ENCODE measurements around the gene AFF3.

Gene AFF3

DNA sequence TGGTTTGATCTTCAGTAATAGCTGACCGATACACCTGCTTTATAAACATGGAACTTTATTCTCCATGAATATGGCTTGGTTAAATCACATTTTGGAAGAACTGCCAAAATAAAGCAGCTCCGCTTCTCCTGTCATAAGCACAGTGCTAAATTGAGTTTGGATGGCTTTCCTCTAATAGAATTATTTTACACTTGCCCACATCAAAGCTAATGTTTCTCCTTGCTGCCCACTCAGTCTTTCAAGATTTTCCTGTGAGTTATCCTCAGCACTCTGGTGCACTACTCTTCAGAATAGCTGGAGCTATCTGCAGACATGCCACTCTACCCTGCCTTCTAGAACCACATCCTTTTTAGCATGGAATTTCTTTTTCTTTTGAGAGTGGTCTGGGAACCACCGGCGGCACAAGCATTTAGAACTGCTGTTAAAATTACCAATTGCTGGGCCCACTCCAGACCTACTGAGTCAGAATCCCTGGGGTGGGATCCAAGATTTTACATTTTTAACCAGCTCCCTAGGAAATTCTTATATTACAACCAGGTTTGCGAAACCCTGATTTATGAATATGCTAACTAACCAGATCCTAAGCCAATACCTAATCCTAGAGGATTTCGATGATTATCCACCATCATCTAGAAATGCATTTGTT, 283.3 kb downstream of the AFF3 start:
- no peak overlapping the region for H4K91ac ChIP-seq (ENCODE audit: low read depth, low read length)
- H3K4me1 ChIP-seq (ENCODE audit: control insufficient read depth in 1 of 2, insufficient read depth in 2 of 2, low read length in 2 of 2): no peaks in the 10 kb centered on the region
- no peak overlapping the region for H3K27ac ChIP-seq (ENCODE audit: low read depth, low read length)
- no peak overlapping the region for H2BK120ac ChIP-seq (ENCODE audit: insufficient read depth, low read length, poor library complexity)
- H3K79me2 ChIP-seq (ENCODE audit: control insufficient read depth, insufficient read depth, low read length, poor library complexity): no peaks in the 10 kb centered on the region
- no peak overlapping the region for H2AFZ ChIP-seq (ENCODE audit: insufficient read depth, low read length, poor library complexity)
- no CpG with 5 or more reads among the region's 6 CpGs for WGBS (ENCODE audit: extremely low coverage, insufficient coverage, insufficient read length)
- no peak overlapping the region for H3K14ac ChIP-seq (ENCODE audit: low read length)
- no peaks in the 10 kb centered on the region for H3K9me3 ChIP-seq (ENCODE audit: insufficient read depth, low read depth, low read length)
- H4K8ac ChIP-seq (ENCODE audit: low read depth, low read length): no peak overlapping the region
- H3K4me3 ChIP-seq (ENCODE audit: low read depth, low read length): no peak overlapping the region
- no peak overlapping the region for H3K23ac ChIP-seq (ENCODE audit: low read length)
- no peak overlapping the region for H3K18ac ChIP-seq (ENCODE audit: low read length)
- H4K12ac ChIP-seq (ENCODE audit: low read depth, low read length): no peak overlapping the region
- H3K27me3 ChIP-seq (ENCODE audit: insufficient read depth, low read length): no peaks in the 10 kb centered on the region
- H2BK5ac ChIP-seq (ENCODE audit: low read depth, low read length, poor library complexity): no peak overlapping the region
- no peak overlapping the region for H3K4ac ChIP-seq (ENCODE audit: low read depth, low read length)
- H2AK5ac ChIP-seq (ENCODE audit: low read length): no peak overlapping the region
- no peaks in the 10 kb centered on the region for H3K79me1 ChIP-seq (ENCODE audit: low read length)
- H2BK12ac ChIP-seq (ENCODE audit: low read length): no peak overlapping the region
- no peaks in the 10 kb centered on the region for H3K36me3 ChIP-seq (ENCODE audit: control insufficient read depth in 1 of 2, insufficient read depth in 2 of 2, low read length in 2 of 2)
- H3K9ac ChIP-seq (ENCODE audit: low read length): no peak overlapping the region
- DNase-seq: no peak
- no peak overlapping the region for H3K4me2 ChIP-seq (ENCODE audit: low read length)

DNA sequence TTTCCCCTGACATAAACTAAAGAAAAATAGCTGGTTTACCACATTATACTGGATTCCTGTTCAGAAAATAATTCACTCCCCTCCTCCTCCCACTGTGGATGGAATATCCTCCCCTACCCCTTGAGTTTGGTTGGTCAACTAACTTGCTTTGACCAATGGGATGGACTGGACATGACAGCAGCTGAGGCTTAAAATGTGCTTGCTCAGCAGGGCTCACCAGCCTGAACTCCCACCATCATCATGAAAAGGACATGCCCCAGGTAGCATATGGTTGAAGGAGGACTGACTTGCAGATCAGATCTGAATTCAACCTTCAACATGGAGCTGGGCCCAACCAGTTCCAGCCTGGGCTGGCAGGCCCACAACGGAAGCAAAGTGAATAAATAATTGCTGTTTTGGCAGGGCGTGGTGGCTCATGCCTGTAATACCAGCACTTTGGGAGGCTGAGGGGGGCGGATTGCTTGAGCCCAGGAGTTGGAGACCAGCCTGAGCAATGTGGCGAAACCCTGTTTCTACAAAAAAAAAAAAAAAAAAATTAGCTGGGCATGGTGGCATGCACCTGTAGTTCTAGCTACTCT, 284.4 kb downstream of the AFF3 start:
- H2BK12ac ChIP-seq (ENCODE audit: low read length): no peak overlapping the region
- H3K27me3 ChIP-seq (ENCODE audit: insufficient read depth, low read length): no peaks in the 10 kb centered on the region
- H3K9me3 ChIP-seq (ENCODE audit: insufficient read depth, low read depth, low read length): no peaks in the 10 kb centered on the region
- no peak overlapping the region for H3K4ac ChIP-seq (ENCODE audit: low read depth, low read length)
- DNase-seq: no peak
- H3K4me2 ChIP-seq (ENCODE audit: low read length): no peak overlapping the region
- no peak overlapping the region for H3K23ac ChIP-seq (ENCODE audit: low read length)
- no peak overlapping the region for H2BK5ac ChIP-seq (ENCODE audit: low read depth, low read length, poor library complexity)
- no peak overlapping the region for H4K8ac ChIP-seq (ENCODE audit: low read depth, low read length)
- no peak overlapping the region for H4K91ac ChIP-seq (ENCODE audit: low read depth, low read length)
- no CpG with 5 or more reads among the region's 4 CpGs for WGBS (ENCODE audit: extremely low coverage, insufficient coverage, insufficient read length)
- no peak overlapping the region for H2AK5ac ChIP-seq (ENCODE audit: low read length)
- H3K36me3 ChIP-seq (ENCODE audit: control insufficient read depth in 1 of 2, insufficient read depth in 2 of 2, low read length in 2 of 2): no peaks in the 10 kb centered on the region
- H2AFZ ChIP-seq (ENCODE audit: insufficient read depth, low read length, poor library complexity): no peak overlapping the region
- no peak overlapping the region for H3K9ac ChIP-seq (ENCODE audit: low read length)
- H3K4me3 ChIP-seq (ENCODE audit: low read depth, low read length): no peak overlapping the region
- no peak overlapping the region for H3K14ac ChIP-seq (ENCODE audit: low read length)
- no peak overlapping the region for H4K12ac ChIP-seq (ENCODE audit: low read depth, low read length)
- H3K18ac ChIP-seq (ENCODE audit: low read length): no peak overlapping the region
- H3K27ac ChIP-seq (ENCODE audit: low read depth, low read length): no peak overlapping the region
- no peaks in the 10 kb centered on the region for H3K79me2 ChIP-seq (ENCODE audit: control insufficient read depth, insufficient read depth, low read length, poor library complexity)
- H3K4me1 ChIP-seq (ENCODE audit: control insufficient read depth in 1 of 2, insufficient read depth in 2 of 2, low read length in 2 of 2): no peaks in the 10 kb centered on the region
- no peak overlapping the region for H2BK120ac ChIP-seq (ENCODE audit: insufficient read depth, low read length, poor library complexity)
- H3K79me1 ChIP-seq (ENCODE audit: low read length): no peaks in the 10 kb centered on the region

DNA sequence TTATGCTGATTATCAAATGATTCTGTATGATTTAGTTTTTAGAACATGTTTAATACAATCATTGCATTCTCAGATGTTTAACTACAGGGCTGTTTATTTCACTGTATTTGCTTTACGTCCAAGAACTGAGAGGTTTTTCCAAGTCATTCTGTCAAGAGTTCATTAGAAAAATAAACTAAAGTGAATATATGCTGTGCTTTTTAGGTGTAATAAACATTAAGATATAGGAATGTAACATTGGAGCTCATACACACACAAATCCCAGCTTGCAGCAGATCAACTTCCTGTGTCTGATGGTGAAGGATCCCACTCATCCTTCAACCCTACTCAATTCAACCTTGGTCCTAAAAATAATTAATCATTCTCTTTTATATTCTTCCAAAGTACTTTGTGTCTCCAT, 285.0 kb downstream of the AFF3 start:
- Histone ChIP-seq H3K9ac (ENCODE audit: low read length) (no peak overlapping the region), H4K12ac (ENCODE audit: low read depth, low read length) (no peak overlapping the region), H3K4me1 (ENCODE audit: control insufficient read depth in 1 of 2, insufficient read depth in 2 of 2, low read length in 2 of 2) (no peaks in the 10 kb centered on the region), H3K18ac (ENCODE audit: low read length) (no peak overlapping the region), H2AFZ (ENCODE audit: insufficient read depth, low read length, poor library complexity) (no peak overlapping the region), H3K4me3 (ENCODE audit: low read depth, low read length) (no peak overlapping the region), H2AK5ac (ENCODE audit: low read length) (no peak overlapping the region), H3K23ac (ENCODE audit: low read length) (no peak overlapping the region), H3K27me3 (ENCODE audit: insufficient read depth, low read length) (no peaks in the 10 kb centered on the region), H2BK12ac (ENCODE audit: low read length) (no peak overlapping the region), H3K36me3 (ENCODE audit: control insufficient read depth in 1 of 2, insufficient read depth in 2 of 2, low read length in 2 of 2) (no peaks in the 10 kb centered on the region), H3K9me3 (ENCODE audit: insufficient read depth, low read depth, low read length) (no peaks in the 10 kb centered on the region), H3K4ac (ENCODE audit: low read depth, low read length) (no peak overlapping the region), H3K79me2 (ENCODE audit: control insufficient read depth, insufficient read depth, low read length, poor library complexity) (no peaks in the 10 kb centered on the region), H3K79me1 (ENCODE audit: low read length) (no peaks in the 10 kb centered on the region), H3K4me2 (ENCODE audit: low read length) (no peak overlapping the region), H2BK120ac (ENCODE audit: insufficient read depth, low read length, poor library complexity) (no peak overlapping the region), H4K91ac (ENCODE audit: low read depth, low read length) (no peak overlapping the region), H3K14ac (ENCODE audit: low read length) (no peak overlapping the region), H4K8ac (ENCODE audit: low read depth, low read length) (no peak overlapping the region), H2BK5ac (ENCODE audit: low read depth, low read length, poor library complexity) (no peak overlapping the region), H3K27ac (ENCODE audit: low read depth, low read length) (no peak overlapping the region)
- no peak for DNase-seq
- no CpG with 5 or more reads among the region's 1 CpG for WGBS (ENCODE audit: extremely low coverage, insufficient coverage, insufficient read length)

GRCh38 chr2:99856119-99856518, 286.3 kb downstream of the AFF3 start:
- Histone ChIP-seq H3K4me2 (ENCODE audit: low read length) (no peak overlapping the region), H3K79me2 (ENCODE audit: control insufficient read depth, insufficient read depth, low read length, poor library complexity) (no peaks in the 10 kb centered on the region), H3K4me1 (ENCODE audit: control insufficient read depth in 1 of 2, insufficient read depth in 2 of 2, low read length in 2 of 2) (no peaks in the 10 kb centered on the region), H3K27me3 (ENCODE audit: insufficient read depth, low read length) (no peaks in the 10 kb centered on the region), H4K8ac (ENCODE audit: low read depth, low read length) (no peak overlapping the region), H2AFZ (ENCODE audit: insufficient read depth, low read length, poor library complexity) (no peak overlapping the region), H3K14ac (ENCODE audit: low read length) (no peak overlapping the region), H2AK5ac (ENCODE audit: low read length) (no peak overlapping the region), H3K23ac (ENCODE audit: low read length) (no peak overlapping the region), H3K4me3 (ENCODE audit: low read depth, low read length) (no peak overlapping the region), H3K9me3 (ENCODE audit: insufficient read depth, low read depth, low read length) (no peaks in the 10 kb centered on the region), H3K9ac (ENCODE audit: low read length) (no peak overlapping the region), H2BK5ac (ENCODE audit: low read depth, low read length, poor library complexity) (no peak overlapping the region), H3K36me3 (ENCODE audit: control insufficient read depth in 1 of 2, insufficient read depth in 2 of 2, low read length in 2 of 2) (no peaks in the 10 kb centered on the region), H2BK120ac (ENCODE audit: insufficient read depth, low read length, poor library complexity) (no peak overlapping the region), H3K4ac (ENCODE audit: low read depth, low read length) (no peak overlapping the region), H3K18ac (ENCODE audit: low read length) (no peak overlapping the region), H2BK12ac (ENCODE audit: low read length) (no peak overlapping the region), H4K91ac (ENCODE audit: low read depth, low read length) (no peak overlapping the region), H3K27ac (ENCODE audit: low read depth, low read length) (no peak overlapping the region), H3K79me1 (ENCODE audit: low read length) (no peaks in the 10 kb centered on the region), H4K12ac (ENCODE audit: low read depth, low read length) (no peak overlapping the region)
- no peak for DNase-seq
- no CpG with 5 or more reads among the region's 1 CpG for WGBS (ENCODE audit: extremely low coverage, insufficient coverage, insufficient read length)
